Heart left ventricle (tissue), 16 donors: ENCODE measurements around the gene NWD2. TPM values are rescaled to one million over a fixed set of nuclear protein-coding genes. Genes with fewer than 3 reads are reported as not detected.

ENCODE experiments used
- ATAC-seq, 4 donors: fragments of 200-7000 bp; cut with Tn5 transposase; one replicate each; pipeline ENCODE4 v1.9.1; 2020 to 2022; ENCODE audit warnings: moderate library complexity in 4 of 4, mild to moderate bottlenecking in 3 of 4, moderate number of reproducible peaks in 1 of 4
- DNase-seq, 5 donors: peaks; one replicate each; pipeline ENCODE4 v3.0.0-alpha.2; 2020
- H3K27ac ChIP-seq, 12 donors: fragments of 200-600 bp; sonication (generic) in 4 of 12; one replicate each; pipeline versions ENCODE4 v1.5.0 to v1.8.0; 2016 to 2022; ENCODE audit warnings: mild to moderate bottlenecking in 2 of 12
- H3K27me3 ChIP-seq, 9 donors: fragments of 200-600 bp; sonication (generic) in 2 of 9; one replicate each; pipeline versions ENCODE4 v1.5.1 to v1.8.0; 2016 to 2022; ENCODE audit warnings: mild to moderate bottlenecking in 3 of 9
- H3K36me3 ChIP-seq, 9 donors: fragments of 200-600 bp; sonication (generic) in 2 of 9; one replicate each; pipeline versions ENCODE4 v1.5.0 to v1.8.0; 2018 to 2022; ENCODE audit warnings: mild to moderate bottlenecking in 2 of 9
- H3K4me1 ChIP-seq, 12 donors: fragments of 200-600 bp; sonication (generic) in 4 of 12; one replicate each; pipeline versions ENCODE4 v1.5.0 to v1.8.0; 2016 to 2022; ENCODE audit warnings: mild to moderate bottlenecking in 3 of 12
- H3K4me3 ChIP-seq, 12 donors: fragments of 200-600 bp; sonication (generic) in 4 of 12; one replicate each; pipeline versions ENCODE4 v1.5.0 to v1.8.0; 2017 to 2022; ENCODE audit warnings: mild to moderate bottlenecking in 9 of 12, moderate library complexity in 4 of 12
- H3K9me3 ChIP-seq, 12 donors: fragments of 200-600 bp; sonication (generic) in 4 of 12; one replicate each; pipeline versions ENCODE4 v1.5.0 to v1.8.0; 2016 to 2022; ENCODE audit warnings: mild to moderate bottlenecking in 1 of 12
- CTCF ChIP-seq, 12 donors: fragments of 200-600 bp; sonication (generic) in 4 of 12; IDR thresholded peaks; one replicate each; pipeline versions ENCODE4 v1.5.0 to v1.8.0; 2018 to 2022; ENCODE audit warnings: antibody characterized with exemption in 12 of 12, mild to moderate bottlenecking in 5 of 12
- POLR2A ChIP-seq, 2 donors: fragments of 450-650 bp; IDR thresholded peaks; one replicate each; pipeline ENCODE4 v1.6.1; 2017; ENCODE audit warnings: antibody characterized with exemption in 2 of 2, mild to moderate bottlenecking in 2 of 2, moderate library complexity in 2 of 2
- WGBS, 4 donors: extraction: QIAGEN DNeasy Blood & Tissue Kit in 2 of 4; methylation state at CpG; one replicate each; pipeline versions ENCODE4 v1.1.5 to v1.1.7; 2013 to 2018; 5-methylcytosine and 5-hydroxymethylcytosine counted together
- intact Hi-C, 10 donors: fragments of 100-400 bp; cut with DNase I; formaldehyde crosslinking; loops; one replicate each; pipeline versions ENCODE4 v1.11.1 to v1.14.2; 2022
- polyA plus RNA-seq, 2 donors: library from polyadenylated mRNA; stranded (reverse); fragments of 200-250 nt; gene quantifications; one replicate each; pipeline ENCODE4 v1.2.3, GENCODE V29; 2013
- total RNA-seq, 9 donors: library from RNA; depleted of rRNA in 2 of 9; stranded (reverse); fragments of >200 nt in 2 of 9; fragmentation: NEBNext Ultra II Directional in 3 of 9; extraction: Animal tissue kit (Norgen Biotek cat#: 25700) in 3 of 9; gene quantifications; one replicate each; pipeline versions ENCODE4 v1.1.0 to v1.2.4, GENCODE V29; 2016 to 2023
- donor health status: ischemic (EF 13 %, LVEDD 7.1; RV severe dilation, severe dysfunction).
- donor health status: healthy with polysubstance abuse.
- donor health status: DM: no; HTN: yes; CAD: no.
- donor health status: DM: no; HTN: no; CAD: no.
- donor health status: ischemic (EF 25% LVEDD 6.9; RV normal size, moderate dysfunction).
- donor health status: ischemic (EF 25% LVEDD 5.7; RV mildly dilated, moderate dysfunction).
- donor health status: healthy.
- donor health status: DM: yes; HTN: yes; CAD: no.
- donor health status: ischemic (EF 35%, LVEDD 5.7; RV mildly dilated, moderate dysfunction).
- donor health status: nonischemic (EF 11% LVEDD 7.7; RV severe dilation, severe dysfunction).
- donor health status: DM: yes; HTN: yes; CAD: no.
- donor health status: PGD.
- donor health status: ischemic (EF 29% LVEDD 5.4; RV normal size, mild dysfunction).
- donor health status: nonischemic (EF 23%, LVEDD 6.1; RV moderate dilation, normal function).

Gene NWD2
- total and polyA plus RNA-seq, 11 donors = under 0.01 to 0.16 (median 0.05) TPM; not detected in 5

GRCh38 chr4:37478151-37478550, 233.6 kb downstream of the NWD2 start:
- ATAC-seq (no peak), DNase-seq (no peak)
- intact Hi-C loops = no loop called here
- Histone ChIP-seq H3K27me3 (peaks cover 0 to 5% (median 0%) of the 10 kb centered on the region in 9 donors), H3K4me1 (no peaks in the 10 kb centered on the region), H3K27ac (no peak overlapping the region), H3K36me3 (no peaks in the 10 kb centered on the region), H3K4me3 (no peak overlapping the region), H3K9me3 (no peaks in the 10 kb centered on the region)
- TF ChIP-seq CTCF (IDR thresholded peaks at IDR 0.05) (no peak), POLR2A (IDR thresholded peaks at IDR 0.05) (no peak)
- WGBS, 4 donors = 75 to 89% (median 86%) methylated on average over 6 of the region's 6 CpGs

- 66 to 78% (median 69%) methylated on average over 4 of the region's 4 CpGs for WGBS, 4 donors
- no peak for ATAC-seq
- intact Hi-C loops = no loop called here
- H3K27ac ChIP-seq = no peak overlapping the region
- TF ChIP-seq CTCF (IDR thresholded peaks at IDR 0.05) = no peak
- TF ChIP-seq POLR2A (IDR thresholded peaks at IDR 0.05) = no peak
- no peaks in the 10 kb centered on the region for H3K9me3 ChIP-seq
- H3K4me3 ChIP-seq = no peak overlapping the region
- H3K4me1 ChIP-seq = no peaks in the 10 kb centered on the region
- H3K36me3 ChIP-seq = no peaks in the 10 kb centered on the region
- no peak for DNase-seq
- H3K27me3 ChIP-seq = peaks cover 0 to 5% (median 0%) of the 10 kb centered on the region in 9 donors
Measured at GRCh38 chr4:37480509-37480908, 236.0 kb downstream of the NWD2 start.

GRCh38 chr4:37481547-37482122, 237.1 kb downstream of the NWD2 start:
- Histone ChIP-seq H3K4me1 (no peaks in the 10 kb centered on the region), H3K9me3 (no peaks in the 10 kb centered on the region), H3K36me3 (no peaks in the 10 kb centered on the region), H3K27me3 (no peaks in the 10 kb centered on the region), H3K4me3 (no peak overlapping the region), H3K27ac (no peak overlapping the region)
- no peak for ATAC-seq
- 65 to 79% (median 73%) methylated on average over 5 of the region's 5 CpGs for WGBS, 4 donors
- TF ChIP-seq POLR2A (IDR thresholded peaks at IDR 0.05) = no peak
- no peak for TF ChIP-seq CTCF (IDR thresholded peaks at IDR 0.05)
- intact Hi-C loops = no loop called here
- DNase-seq = no peak

- no peaks in the 10 kb centered on the region for H3K4me1 ChIP-seq
- H3K27ac ChIP-seq = no peak overlapping the region
- ATAC-seq (no peak), DNase-seq (no peak)
- intact Hi-C loops = no loop called here
- H3K4me3 ChIP-seq = no peak overlapping the region
- WGBS, 4 donors = 68 to 94% (median 86%) methylated on average over 1 of the region's 1 CpG
- H3K9me3 ChIP-seq = no peaks in the 10 kb centered on the region
- TF ChIP-seq CTCF (IDR thresholded peaks at IDR 0.05) (no peak), POLR2A (IDR thresholded peaks at IDR 0.05) (no peak)
- no peaks in the 10 kb centered on the region for H3K36me3 ChIP-seq
- H3K27me3 ChIP-seq = no peaks in the 10 kb centered on the region
Measured at GRCh38 chr4:37482236-37482913, 237.8 kb downstream of the NWD2 start.
